ENCODE measurements around the gene THEM4. TPM values are rescaled to one million over a fixed set of nuclear protein-coding genes. Genes with fewer than 3 reads are reported as not detected.

Gene THEM4
- total RNA-seq, 2 experiments from 2014 or later = 24.0 to 24.5 TPM

DNA sequence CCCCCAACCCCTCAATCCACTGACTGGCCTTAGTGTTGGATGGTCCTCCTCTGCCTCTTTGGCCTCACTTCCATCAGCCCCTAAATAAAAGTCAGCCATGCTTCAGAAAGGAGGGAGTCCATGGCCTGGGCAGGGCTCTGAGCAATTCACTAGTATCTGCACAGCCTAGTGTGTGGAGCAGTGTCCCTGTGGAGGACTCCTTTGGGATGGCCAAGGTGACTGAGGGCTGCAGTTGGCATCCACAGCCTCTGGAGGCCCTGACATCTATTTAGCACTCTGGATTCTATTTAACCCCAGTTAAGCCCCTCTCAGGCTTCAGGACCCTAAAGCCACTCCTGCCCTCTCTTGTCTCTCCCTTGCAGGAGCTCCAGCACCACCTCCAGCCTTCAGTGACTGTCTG is 59.4 kb downstream of the THEM4 start:
- DNase-seq (peak in 1 of 14 experiments; percentile 7), ATAC-seq (ENCODE audit: poor library complexity) (no peak)
- Histone ChIP-seq H3K27ac (ENCODE audit: low read depth in 1 of 2, low read length in 2 of 2) (no peak overlapping the region), H3K4me1 (ENCODE audit: insufficient read depth, low read length) (peaks cover 13% of the 10 kb centered on the region), H3K36me3 (ENCODE audit: insufficient read depth, low read length) (peaks cover 10% of the 10 kb centered on the region), H3K4me3 (ENCODE audit: low read length) (no peak overlapping the region), H3K9me3 (ENCODE audit: control insufficient read depth in 1 of 2, insufficient read depth in 1 of 2, low read length in 2 of 2) (no peaks in the 10 kb centered on the region), H3K27me3 (ENCODE audit: control insufficient read depth in 1 of 2, insufficient read depth in 2 of 2, low read length in 2 of 2) (no peaks in the 10 kb centered on the region)
- H3K27ac Mint-ChIP-seq = peak overlapping the region; percentile 64
- ChIA-PET CTCF (no interaction called here), POLR2A (no interaction called here)
- TF ChIP-seq, protein P1, sequence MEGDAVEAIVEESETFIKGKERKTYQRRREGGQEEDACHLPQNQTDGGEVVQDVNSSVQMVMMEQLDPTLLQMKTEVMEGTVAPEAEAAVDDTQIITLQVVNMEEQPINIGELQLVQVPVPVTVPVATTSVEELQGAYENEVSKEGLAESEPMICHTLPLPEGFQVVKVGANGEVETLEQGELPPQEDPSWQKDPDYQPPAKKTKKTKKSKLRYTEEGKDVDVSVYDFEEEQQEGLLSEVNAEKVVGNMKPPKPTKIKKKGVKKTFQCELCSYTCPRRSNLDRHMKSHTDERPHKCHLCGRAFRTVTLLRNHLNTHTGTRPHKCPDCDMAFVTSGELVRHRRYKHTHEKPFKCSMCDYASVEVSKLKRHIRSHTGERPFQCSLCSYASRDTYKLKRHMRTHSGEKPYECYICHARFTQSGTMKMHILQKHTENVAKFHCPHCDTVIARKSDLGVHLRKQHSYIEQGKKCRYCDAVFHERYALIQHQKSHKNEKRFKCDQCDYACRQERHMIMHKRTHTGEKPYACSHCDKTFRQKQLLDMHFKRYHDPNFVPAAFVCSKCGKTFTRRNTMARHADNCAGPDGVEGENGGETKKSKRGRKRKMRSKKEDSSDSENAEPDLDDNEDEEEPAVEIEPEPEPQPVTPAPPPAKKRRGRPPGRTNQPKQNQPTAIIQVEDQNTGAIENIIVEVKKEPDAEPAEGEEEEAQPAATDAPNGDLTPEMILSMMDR (IDR thresholded peaks at IDR 0.05) = no peak
- intact Hi-C loops (cut with DNase I, micrococcal nuclease) = no loop called here
- no peak overlapping the region for H3K4me3 Mint-ChIP-seq
- no peaks in the 10 kb centered on the region for H3K27me3 Mint-ChIP-seq
- no peaks in the 10 kb centered on the region for H3K9me3 Mint-ChIP-seq
- peaks cover 5% of the 10 kb centered on the region for H3K36me3 Mint-ChIP-seq (ENCODE audit: low read depth)
- H3K4me1 Mint-ChIP-seq (ENCODE audit: low read depth) = peaks cover 7% of the 10 kb centered on the region

DNA sequence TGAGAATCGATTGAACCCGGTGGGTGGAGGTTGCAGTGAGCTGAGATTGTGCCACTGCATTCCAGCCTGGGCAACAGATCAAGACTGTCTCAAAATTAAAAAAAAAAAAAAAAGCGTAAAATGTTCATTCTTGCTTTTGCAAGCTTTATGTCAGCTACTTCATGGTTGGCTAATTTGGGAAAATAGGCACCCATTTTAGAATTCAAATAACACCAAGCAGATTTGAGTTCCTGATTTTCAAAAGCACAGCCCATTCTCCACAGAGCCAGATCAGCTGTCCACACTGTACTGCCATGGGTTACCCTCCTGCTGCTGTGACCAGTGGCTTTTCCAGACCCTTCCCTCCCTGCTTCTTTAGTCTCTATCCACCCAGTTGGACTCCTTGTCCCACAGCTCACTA is 60.2 kb downstream of the THEM4 start:
- Histone ChIP-seq H3K4me3 (ENCODE audit: low read length) (no peak overlapping the region), H3K4me1 (ENCODE audit: insufficient read depth, low read length) (peaks cover 13% of the 10 kb centered on the region), H3K36me3 (ENCODE audit: insufficient read depth, low read length) (peaks cover 13% of the 10 kb centered on the region), H3K9me3 (ENCODE audit: control insufficient read depth in 1 of 2, insufficient read depth in 1 of 2, low read length in 2 of 2) (no peaks in the 10 kb centered on the region), H3K27ac (ENCODE audit: low read depth in 1 of 2, low read length in 2 of 2) (no peak overlapping the region), H3K27me3 (ENCODE audit: control insufficient read depth in 1 of 2, insufficient read depth in 2 of 2, low read length in 2 of 2) (no peaks in the 10 kb centered on the region)
- Mint-ChIP-seq H3K4me3 (no peak overlapping the region), H3K9me3 (no peaks in the 10 kb centered on the region), H3K27me3 (no peaks in the 10 kb centered on the region), H3K27ac (peak overlapping the region; percentile 64), H3K4me1 (ENCODE audit: low read depth) (peaks cover 7% of the 10 kb centered on the region), H3K36me3 (ENCODE audit: low read depth) (peaks cover 5% of the 10 kb centered on the region)
- intact Hi-C loops (cut with DNase I, micrococcal nuclease) = no loop called here
- ATAC-seq (ENCODE audit: poor library complexity) (no peak), DNase-seq (no peak)
- POLR2A ChIA-PET = no interaction called here
- CTCF ChIA-PET = no interaction called here
- TF ChIP-seq, protein P1 (IDR thresholded peaks at IDR 0.05) = no peak

DNA sequence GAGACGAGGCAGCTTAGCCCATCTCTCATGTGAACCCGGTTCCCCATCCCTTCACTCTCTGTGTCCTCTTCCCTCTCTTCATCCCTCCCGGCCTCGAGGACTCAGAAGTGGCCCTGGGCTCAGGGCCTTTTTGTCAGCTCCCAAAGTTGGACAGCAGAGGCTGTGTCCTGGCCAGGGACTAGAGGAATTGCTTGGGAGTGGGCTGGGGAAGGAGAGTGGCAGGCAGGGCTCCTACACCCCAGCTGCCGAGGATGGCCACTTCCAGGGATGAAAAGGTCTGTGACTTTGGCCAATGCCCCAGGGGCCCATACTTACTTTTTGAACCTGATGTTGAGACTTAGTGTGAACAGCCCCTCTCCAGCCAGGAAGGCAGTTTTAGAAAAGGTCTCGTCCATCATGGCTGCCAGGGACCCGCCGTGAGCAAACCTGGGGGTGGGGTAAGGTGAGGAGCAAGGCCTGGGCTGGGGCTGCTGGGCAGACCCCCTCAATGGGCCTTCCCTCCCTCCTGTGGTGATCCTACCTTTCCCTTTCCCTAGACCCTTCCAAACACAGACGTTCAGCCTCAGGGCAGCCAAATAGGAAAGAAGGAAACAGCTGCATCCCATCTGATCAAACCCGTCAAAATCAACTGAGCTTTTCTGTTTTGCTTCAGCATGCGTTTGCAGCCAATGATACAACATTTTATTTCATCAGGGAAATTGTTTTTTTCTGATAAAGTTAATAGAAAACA is 61.3 kb downstream of the THEM4 start:
- ChIA-PET CTCF (no interaction called here), POLR2A (no interaction called here)
- H3K4me3 Mint-ChIP-seq = no peak overlapping the region
- Histone ChIP-seq H3K36me3 (ENCODE audit: insufficient read depth, low read length) (peaks cover 13% of the 10 kb centered on the region), H3K27me3 (ENCODE audit: control insufficient read depth in 1 of 2, insufficient read depth in 2 of 2, low read length in 2 of 2) (no peaks in the 10 kb centered on the region), H3K27ac (ENCODE audit: low read depth in 1 of 2, low read length in 2 of 2) (no peak overlapping the region), H3K9me3 (ENCODE audit: control insufficient read depth in 1 of 2, insufficient read depth in 1 of 2, low read length in 2 of 2) (no peaks in the 10 kb centered on the region), H3K4me3 (ENCODE audit: low read length) (no peak overlapping the region), H3K4me1 (ENCODE audit: insufficient read depth, low read length) (peaks cover 13% of the 10 kb centered on the region)
- H3K27ac Mint-ChIP-seq = no peak overlapping the region
- ATAC-seq (ENCODE audit: poor library complexity) (no peak), DNase-seq (peak in 1 of 14 experiments; percentile 5)
- H3K9me3 Mint-ChIP-seq = no peaks in the 10 kb centered on the region
- H3K36me3 Mint-ChIP-seq (ENCODE audit: low read depth) = peaks cover 5% of the 10 kb centered on the region
- intact Hi-C loops (cut with DNase I, micrococcal nuclease) = no loop called here
- TF ChIP-seq, protein P1 (IDR thresholded peaks at IDR 0.05) = no peak
- peaks cover 7% of the 10 kb centered on the region for H3K4me1 Mint-ChIP-seq (ENCODE audit: low read depth)
- no peaks in the 10 kb centered on the region for H3K27me3 Mint-ChIP-seq
